Esophagus squamous epithelium (tissue), 4 donors: ENCODE measurements around the gene MEIS2.

Experiments used
- POLR2A ChIP-seq, 4 donors: fragments of 450-650 bp; IDR thresholded peaks; one replicate each; pipeline ENCODE4 v1.6.1; 2017; ENCODE audit warnings: antibody characterized with exemption in 4 of 4, mild to moderate bottlenecking in 4 of 4, moderate library complexity in 3 of 4
- TF ChIP-seq, protein P1 (sequence below), 6 experiments: fragments of 450-650 bp in 4 of 6; fragments of 200-600 bp in 2 of 6; sonication (generic) in 2 of 6; IDR thresholded peaks; one replicate each; pipeline ENCODE4 v1.5.1; 2016 to 2019; ENCODE audit warnings: antibody characterized with exemption in 6 of 6, mild to moderate bottlenecking in 4 of 6, moderate library complexity in 4 of 6

GRCh38 chr15:36925653-36926426, 174.5 kb downstream of the MEIS2 start:
- TF ChIP-seq, protein P1, sequence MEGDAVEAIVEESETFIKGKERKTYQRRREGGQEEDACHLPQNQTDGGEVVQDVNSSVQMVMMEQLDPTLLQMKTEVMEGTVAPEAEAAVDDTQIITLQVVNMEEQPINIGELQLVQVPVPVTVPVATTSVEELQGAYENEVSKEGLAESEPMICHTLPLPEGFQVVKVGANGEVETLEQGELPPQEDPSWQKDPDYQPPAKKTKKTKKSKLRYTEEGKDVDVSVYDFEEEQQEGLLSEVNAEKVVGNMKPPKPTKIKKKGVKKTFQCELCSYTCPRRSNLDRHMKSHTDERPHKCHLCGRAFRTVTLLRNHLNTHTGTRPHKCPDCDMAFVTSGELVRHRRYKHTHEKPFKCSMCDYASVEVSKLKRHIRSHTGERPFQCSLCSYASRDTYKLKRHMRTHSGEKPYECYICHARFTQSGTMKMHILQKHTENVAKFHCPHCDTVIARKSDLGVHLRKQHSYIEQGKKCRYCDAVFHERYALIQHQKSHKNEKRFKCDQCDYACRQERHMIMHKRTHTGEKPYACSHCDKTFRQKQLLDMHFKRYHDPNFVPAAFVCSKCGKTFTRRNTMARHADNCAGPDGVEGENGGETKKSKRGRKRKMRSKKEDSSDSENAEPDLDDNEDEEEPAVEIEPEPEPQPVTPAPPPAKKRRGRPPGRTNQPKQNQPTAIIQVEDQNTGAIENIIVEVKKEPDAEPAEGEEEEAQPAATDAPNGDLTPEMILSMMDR (IDR thresholded peaks at IDR 0.05) = no peak
- no peak for TF ChIP-seq POLR2A (IDR thresholded peaks at IDR 0.05)
